Ovary (tissue), 9 donors: ENCODE results near the gene FTH1. TPM values are rescaled to one million over a fixed set of nuclear protein-coding genes. Genes with fewer than 3 reads are reported as not detected.
A peak's percentile ranks its signal among the peaks of the same experiment; 100 is the strongest.

Source experiments
- DNase-seq, 5 donors: peaks; one replicate each; pipeline ENCODE4 v3.0.0-alpha.2; 2019 to 2020
- H3K27ac ChIP-seq, 2 donors: fragments of 200-600 bp; one replicate each; pipeline versions ENCODE4 v1.5.1 to v1.8.0; 2019 to 2022
- H3K27me3 ChIP-seq: fragments of 200-600 bp; one replicate; pipeline ENCODE4 v1.8.0; 2022
- H3K36me3 ChIP-seq: fragments of 200-600 bp; sonication (generic); one replicate; pipeline ENCODE4 v1.5.1; 2019
- H3K4me1 ChIP-seq: one replicate; pipeline ENCODE4 v1.8.1; 2013; ENCODE audit warnings: mild to moderate bottlenecking, moderate library complexity; ENCODE audit not compliant: insufficient read depth
- H3K4me3 ChIP-seq: fragments of 200-600 bp; sonication (generic); one replicate; pipeline ENCODE4 v1.5.1; 2017
- H3K9me3 ChIP-seq, 2 donors: fragments of 200-600 bp in 1 of 2; sonication (generic) in 1 of 2; one replicate each; pipeline versions ENCODE4 v1.5.1 to v1.8.1; 2013 to 2019; ENCODE audit warnings: mild to moderate bottlenecking in 1 of 2, moderate library complexity in 1 of 2
- EP300 ChIP-seq: sonication (generic); formaldehyde crosslinking; IDR thresholded peaks from one replicate; pipeline ENCODE4 v1.6.1; 2017; ENCODE audit warnings: antibody characterized with exemption
- POLR2A ChIP-seq: fragments of 450-650 bp; IDR thresholded peaks from one replicate; pipeline ENCODE4 v1.6.1; 2017; ENCODE audit warnings: antibody characterized with exemption, mild to moderate bottlenecking, moderate library complexity
- WGBS, 3 donors: extraction: QIAGEN DNeasy Blood & Tissue Kit in 1 of 3; methylation state at CpG; one replicate each; pipeline versions ENCODE4 v1.1.5 to v1.1.7; 2013 to 2017; 5-methylcytosine and 5-hydroxymethylcytosine counted together
- intact Hi-C, 4 donors: fragments of 100-400 bp; cut with DNase I; formaldehyde crosslinking; loops; one replicate each; pipeline versions ENCODE4 v1.11.0 to v1.15.1; 2022 to 2023
- polyA plus RNA-seq, 2 donors: library from polyadenylated mRNA; stranded (reverse); fragments of 200-250 nt in 1 of 2; fragments of 350-450 nt in 1 of 2; fragmentation: Illumina TruSeq in 1 of 2; extraction: RNeasy Lipid Tissue Mini Kit (QIAGEN cat#74804) in 1 of 2; gene quantifications; one replicate each; pipeline ENCODE4 v1.2.3, GENCODE V29; 2013 to 2014
- total RNA-seq, 7 donors: library from RNA; depleted of rRNA in 2 of 7; stranded (reverse); fragments of >200 nt in 2 of 7; fragmentation: NEBNext Ultra II Directional in 3 of 7; extraction: Animal tissue kit (Norgen Biotek cat#: 25700) in 3 of 7; gene quantifications; one replicate each; pipeline versions ENCODE4 v1.1.0 to v1.2.4, GENCODE V29; 2016 to 2023
- TF ChIP-seq, protein P1 (sequence below), 3 donors: fragments of 450-650 bp in 2 of 3; fragments of 200-600 bp in 1 of 3; IDR thresholded peaks; one replicate each; pipeline versions ENCODE4 v1.5.1 to v1.8.0; 2016 to 2022; ENCODE audit warnings: antibody characterized with exemption in 3 of 3, mild to moderate bottlenecking in 1 of 3
- donor health status: DM: no; HTN: no; CAD: no; lungs with moderate emphysema.
- donor health status: DM: no; HTN: no; CAD: no.
- donor health status: Bipolar disorder and iron deficiency.
- donor health status: DM: yes; HTN: yes; CAD: no.
- donor health status: DM: no; HTN: no; CAD: no.
- donor health status: DM: yes; HTN: yes; CAD: no.

The FTH1 gene
- total and polyA plus RNA-seq, 9 donors, result 1,118 to 5,649 (median 2,155) TPM

DNA sequence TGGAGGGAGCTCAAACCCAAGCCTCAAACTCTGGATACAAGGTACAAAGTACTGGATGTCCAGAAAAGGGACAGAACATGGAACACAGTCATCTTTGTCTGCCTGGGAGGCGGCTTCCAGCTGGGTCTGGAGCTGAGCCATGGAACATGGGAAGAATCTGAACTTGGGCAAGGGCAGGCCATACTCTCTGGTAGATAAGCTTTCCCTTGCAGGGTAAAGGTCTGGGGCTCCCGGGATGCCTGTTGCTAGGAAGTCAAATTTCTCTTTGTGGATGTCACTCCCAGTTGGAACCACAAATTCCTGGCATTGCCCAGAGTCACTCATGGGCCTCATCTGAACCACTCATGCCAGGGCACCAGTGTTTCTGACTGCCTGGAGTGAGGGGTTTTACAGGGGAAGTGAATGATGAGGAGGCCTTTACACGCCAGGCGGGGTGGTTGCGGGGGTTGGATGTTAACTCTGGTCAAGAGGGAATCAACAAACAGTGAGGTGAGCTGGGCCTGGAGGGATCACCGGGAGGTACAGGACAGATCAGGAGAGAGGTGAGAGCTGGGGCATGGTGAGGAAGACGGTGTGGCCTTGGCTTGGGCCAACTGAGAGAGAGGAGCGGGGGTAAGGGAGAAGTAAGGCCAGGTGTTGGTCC is 5.7 kb downstream of the FTH1 start:
- no peaks in the 10 kb centered on the region for H3K27me3 ChIP-seq
- H3K36me3 ChIP-seq, result no peaks in the 10 kb centered on the region
- 81 to 82% (median 81%) methylated on average over 8 of the region's 8 CpGs for WGBS, 3 donors
- no peak overlapping the region for H3K4me3 ChIP-seq
- DNase-seq, result peak in 4 of 5 donors; percentile 26 to 55 (median 41)
- H3K27ac ChIP-seq, result peak overlapping the region in 1 of 2 donors; percentile 44
- intact Hi-C loops, result no loop called here
- no peak for TF ChIP-seq POLR2A
- TF ChIP-seq, protein P1, sequence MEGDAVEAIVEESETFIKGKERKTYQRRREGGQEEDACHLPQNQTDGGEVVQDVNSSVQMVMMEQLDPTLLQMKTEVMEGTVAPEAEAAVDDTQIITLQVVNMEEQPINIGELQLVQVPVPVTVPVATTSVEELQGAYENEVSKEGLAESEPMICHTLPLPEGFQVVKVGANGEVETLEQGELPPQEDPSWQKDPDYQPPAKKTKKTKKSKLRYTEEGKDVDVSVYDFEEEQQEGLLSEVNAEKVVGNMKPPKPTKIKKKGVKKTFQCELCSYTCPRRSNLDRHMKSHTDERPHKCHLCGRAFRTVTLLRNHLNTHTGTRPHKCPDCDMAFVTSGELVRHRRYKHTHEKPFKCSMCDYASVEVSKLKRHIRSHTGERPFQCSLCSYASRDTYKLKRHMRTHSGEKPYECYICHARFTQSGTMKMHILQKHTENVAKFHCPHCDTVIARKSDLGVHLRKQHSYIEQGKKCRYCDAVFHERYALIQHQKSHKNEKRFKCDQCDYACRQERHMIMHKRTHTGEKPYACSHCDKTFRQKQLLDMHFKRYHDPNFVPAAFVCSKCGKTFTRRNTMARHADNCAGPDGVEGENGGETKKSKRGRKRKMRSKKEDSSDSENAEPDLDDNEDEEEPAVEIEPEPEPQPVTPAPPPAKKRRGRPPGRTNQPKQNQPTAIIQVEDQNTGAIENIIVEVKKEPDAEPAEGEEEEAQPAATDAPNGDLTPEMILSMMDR (IDR thresholded peaks at IDR 0.05), result no peak
- no peak for TF ChIP-seq EP300
- H3K4me1 ChIP-seq, result peaks cover 10% of the 10 kb centered on the region
- no peaks in the 10 kb centered on the region for H3K9me3 ChIP-seq

- Histone ChIP-seq H3K9me3 (no peaks in the 10 kb centered on the region), H3K27ac (no peak overlapping the region), H3K4me1 (peaks cover 13% of the 10 kb centered on the region), H3K27me3 (no peaks in the 10 kb centered on the region), H3K36me3 (no peaks in the 10 kb centered on the region), H3K4me3 (no peak overlapping the region)
- intact Hi-C loops, result no loop called here
- WGBS, 3 donors, result 71 to 76% (median 73%) methylated on average over 3 of the region's 3 CpGs
- DNase-seq, result peak in 2 of 5 donors; percentile 7 to 14
- TF ChIP-seq POLR2A, result no peak
- TF ChIP-seq, protein P1 (IDR thresholded peaks at IDR 0.05), result no peak
- no peak for TF ChIP-seq EP300
These were observed 6.9 kb downstream of the FTH1 start for GRCh38 chr11:61960532-61960931.

DNA sequence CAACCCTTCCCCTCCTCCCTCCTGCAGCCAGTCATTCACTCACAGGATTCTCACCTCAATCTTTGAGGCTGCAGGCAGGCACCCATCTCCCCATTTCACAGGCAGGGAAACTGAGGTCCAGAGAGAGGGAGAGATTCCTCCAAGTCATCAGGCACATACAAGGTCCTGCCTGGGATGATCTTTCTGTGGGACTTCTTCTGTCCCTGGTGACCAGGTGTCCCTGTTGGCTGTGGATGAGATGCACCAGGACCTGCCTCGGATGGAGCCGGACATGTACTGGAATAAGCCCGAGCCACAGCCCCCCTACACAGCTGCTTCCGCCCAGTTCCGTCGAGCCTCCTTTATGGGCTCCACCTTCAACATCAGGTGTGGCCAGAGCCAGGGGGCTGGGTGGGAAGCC is 7.8 kb downstream of the FTH1 start:
- H3K27me3 ChIP-seq, result no peaks in the 10 kb centered on the region
- H3K36me3 ChIP-seq, result no peaks in the 10 kb centered on the region
- peak in 3 of 5 donors; percentile 13 to 33 (median 24) for DNase-seq
- TF ChIP-seq, protein P1 (IDR thresholded peaks at IDR 0.05), result no peak
- TF ChIP-seq POLR2A (no peak), EP300 (no peak)
- H3K9me3 ChIP-seq, result no peaks in the 10 kb centered on the region
- no peak overlapping the region for H3K4me3 ChIP-seq
- peaks cover 9% of the 10 kb centered on the region for H3K4me1 ChIP-seq
- 81 to 90% (median 85%) methylated on average over 6 of the region's 6 CpGs for WGBS, 3 donors
- H3K27ac ChIP-seq, result no peak overlapping the region
- intact Hi-C loops, result loop anchor here in 3 of 4 donors (5.0 to 10.0 kb wide), 2 partner anchors 123 to 125 kb away; no protein-coding TSS in a partner anchor

GRCh38 chr11:61959114-61959513 is 8.3 kb downstream of the FTH1 start:
- 23 to 46% (median 28%) methylated on average over 2 of the region's 2 CpGs for WGBS, 3 donors
- H3K27ac ChIP-seq, result no peak overlapping the region
- no peaks in the 10 kb centered on the region for H3K36me3 ChIP-seq
- peak in 2 of 5 donors; percentile 6 to 7 for DNase-seq
- H3K27me3 ChIP-seq, result no peaks in the 10 kb centered on the region
- H3K4me3 ChIP-seq, result no peak overlapping the region
- no peak for TF ChIP-seq POLR2A
- no peak for TF ChIP-seq EP300
- TF ChIP-seq, protein P1 (IDR thresholded peaks at IDR 0.05), result no peak
- H3K9me3 ChIP-seq, result no peaks in the 10 kb centered on the region
- intact Hi-C loops, result loop anchor here in 3 of 4 donors (5.0 to 10.0 kb wide), 2 partner anchors 123 to 126 kb away; no protein-coding TSS in a partner anchor
- H3K4me1 ChIP-seq, result peaks cover 9% of the 10 kb centered on the region
